H7 (cell line): Measurements from ENCODE around the gene LSAMP. TPM values are rescaled to one million over a fixed set of nuclear protein-coding genes. Genes with fewer than 3 reads are reported as not detected.

Experiments
- DNase-seq: peaks from one replicate; pipeline ENCODE4 v3.0.0; 2012
- H3K27me3 ChIP-seq: 2 replicates; pipeline ENCODE4 v1.6.0; 2011; ENCODE audit warnings: mild to moderate bottlenecking, low read length; ENCODE audit not compliant: control insufficient read depth, insufficient read depth
- H3K36me3 ChIP-seq: replicated peaks from 2 replicates; pipeline ENCODE4 v1.5.1; 2011; ENCODE audit warnings: low read length; ENCODE audit not compliant: control insufficient read depth, insufficient read depth
- H3K4me3 ChIP-seq: 2 replicates; pipeline ENCODE4 v1.5.1; 2011; ENCODE audit warnings: low read depth, mild to moderate bottlenecking, control low read depth, low read length, moderate library complexity; ENCODE audit not compliant: insufficient read depth
- total RNA-seq: library from RNA; depleted of rRNA; stranded (reverse); fragments of >200 nt; shearing (Covaris generic); gene quantifications from 2 replicates; pipeline ENCODE4 v1.2.3, GENCODE V29; 2014

The LSAMP gene
- total RNA-seq, 1 experiment from 2014 or later, result 2.6 TPM

DNA sequence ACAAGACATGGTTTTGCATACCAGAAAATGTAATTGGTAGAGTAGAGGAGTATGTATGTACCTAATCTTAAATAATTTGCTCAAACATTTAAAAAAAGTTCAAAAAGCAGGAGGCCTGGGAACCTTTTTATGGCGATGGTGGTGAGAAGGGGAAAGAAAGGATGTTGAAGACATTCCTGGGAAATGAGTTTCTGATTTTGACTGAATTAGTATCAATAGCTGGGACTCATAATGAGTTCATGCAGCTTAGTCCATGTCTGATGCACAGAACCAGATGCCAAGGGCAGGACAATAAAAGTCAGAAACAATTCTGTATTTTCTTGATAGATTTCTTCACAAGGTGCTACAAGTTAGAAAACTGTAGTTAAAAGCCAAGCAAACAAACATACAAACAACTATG lies 426.6 kb downstream of the LSAMP start:
- no peak for DNase-seq
- Histone ChIP-seq H3K27me3 (no peaks in the 10 kb centered on the region), H3K36me3 (no peaks in the 10 kb centered on the region), H3K4me3 (no peak overlapping the region)

DNA sequence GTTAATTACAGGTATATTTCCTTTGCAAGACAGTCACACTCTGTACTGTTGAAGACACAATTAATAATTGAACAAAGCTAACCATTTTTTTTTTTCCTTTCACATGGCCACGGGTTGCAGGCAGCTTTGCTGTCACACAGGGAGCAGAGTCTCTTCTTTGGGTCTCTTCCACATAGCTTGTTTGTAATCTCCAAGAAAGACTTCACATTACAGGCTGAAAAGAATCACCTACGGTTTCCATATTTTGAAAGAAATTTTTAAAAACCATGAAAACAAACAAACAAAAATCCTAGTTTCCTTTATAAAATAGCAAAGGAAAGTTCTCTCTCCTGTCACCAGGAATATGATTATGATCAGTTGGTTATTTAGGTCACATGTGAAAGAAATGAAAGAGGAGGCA lies 429.4 kb downstream of the LSAMP start:
- Histone ChIP-seq H3K4me3 (no peak overlapping the region), H3K36me3 (no peaks in the 10 kb centered on the region), H3K27me3 (no peaks in the 10 kb centered on the region)
- DNase-seq, result no peak

DNA sequence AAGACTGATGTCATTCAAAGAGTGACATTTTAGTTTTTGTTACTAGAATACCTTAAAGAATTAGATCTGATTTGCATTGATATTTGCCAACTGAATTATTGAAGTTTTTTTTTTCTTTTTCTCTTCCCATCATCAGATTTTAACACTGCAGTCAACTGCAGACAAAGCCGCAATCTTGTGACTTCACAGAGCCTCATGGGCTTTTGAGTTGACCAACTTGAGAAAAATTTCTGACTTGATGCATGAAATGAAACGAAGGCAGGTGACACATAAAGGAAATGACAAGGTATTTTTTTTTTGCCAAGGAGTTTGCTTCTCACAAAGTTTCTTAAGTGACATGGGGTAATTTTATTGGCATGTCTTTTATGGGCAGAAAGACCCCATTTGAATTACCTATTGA lies 438.3 kb downstream of the LSAMP start:
- Histone ChIP-seq H3K36me3 (no peaks in the 10 kb centered on the region), H3K27me3 (no peaks in the 10 kb centered on the region), H3K4me3 (no peak overlapping the region)
- no peak for DNase-seq

DNA sequence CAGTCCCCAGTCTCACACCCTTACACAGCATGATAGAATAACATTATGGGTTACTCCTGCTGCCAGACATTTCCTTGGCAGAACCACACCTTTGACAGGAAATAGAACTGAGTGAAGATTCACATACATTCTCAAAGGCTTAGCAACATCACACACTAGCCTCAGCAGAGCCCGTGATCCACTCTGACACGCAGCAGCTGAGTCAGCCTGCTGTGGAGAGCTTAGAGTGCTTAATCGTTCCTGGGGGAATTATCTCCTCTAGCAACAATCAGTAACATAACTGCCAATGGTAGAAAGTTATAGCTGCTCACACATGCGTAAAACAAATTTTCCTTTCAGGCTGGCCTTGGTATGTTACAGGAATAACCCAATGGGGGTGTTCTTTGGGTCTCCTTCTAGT lies 439.9 kb downstream of the LSAMP start:
- H3K4me3 ChIP-seq, result no peak overlapping the region
- no peaks in the 10 kb centered on the region for H3K36me3 ChIP-seq
- DNase-seq, result no peak
- no peaks in the 10 kb centered on the region for H3K27me3 ChIP-seq

DNA sequence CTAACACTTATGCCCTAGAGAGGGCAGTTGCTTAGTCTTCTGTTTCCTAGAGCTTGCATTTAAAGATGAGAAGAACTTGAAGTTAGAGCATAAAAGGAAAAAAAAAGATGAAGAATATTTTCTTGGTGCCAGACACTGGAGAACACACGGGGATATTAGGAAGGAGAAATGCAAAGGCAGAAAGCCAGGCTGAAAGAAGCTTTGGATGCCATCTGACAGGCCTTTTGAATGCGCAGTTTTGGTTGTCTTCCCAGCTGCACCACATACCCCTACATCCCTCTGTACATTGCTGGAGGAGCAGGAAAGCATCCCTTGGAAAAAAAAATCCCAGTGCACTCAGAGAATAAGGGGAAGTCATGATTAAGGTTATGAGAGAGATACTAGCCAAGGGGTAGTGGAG lies 443.1 kb downstream of the LSAMP start:
- H3K27me3 ChIP-seq, result no peaks in the 10 kb centered on the region
- H3K4me3 ChIP-seq, result no peak overlapping the region
- no peak for DNase-seq
- no peaks in the 10 kb centered on the region for H3K36me3 ChIP-seq

DNA sequence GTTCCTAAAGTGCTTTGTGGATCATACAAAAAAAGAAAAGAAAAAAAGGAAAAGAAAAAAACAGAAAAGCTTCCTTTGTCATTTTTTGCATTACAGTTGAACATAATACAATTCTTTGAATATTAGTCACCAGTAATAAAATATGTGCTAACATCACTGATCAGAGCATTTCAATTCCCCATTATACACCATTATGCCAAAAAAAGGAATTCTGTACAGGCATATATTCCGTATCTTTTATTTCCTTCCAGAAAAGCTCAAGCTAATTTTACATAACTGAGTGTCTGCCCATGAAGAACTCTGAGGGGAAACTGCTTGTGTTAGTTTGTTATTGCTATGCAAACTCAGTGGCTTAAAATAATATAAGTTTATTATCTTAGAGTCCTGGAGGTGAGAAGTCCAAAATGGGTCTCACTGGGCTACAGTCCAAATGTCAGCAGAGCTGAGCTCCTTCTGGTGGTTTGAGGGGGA lies 444.1 kb downstream of the LSAMP start:
- no peak for DNase-seq
- no peak overlapping the region for H3K4me3 ChIP-seq
- H3K27me3 ChIP-seq, result no peaks in the 10 kb centered on the region
- H3K36me3 ChIP-seq, result no peaks in the 10 kb centered on the region

DNA sequence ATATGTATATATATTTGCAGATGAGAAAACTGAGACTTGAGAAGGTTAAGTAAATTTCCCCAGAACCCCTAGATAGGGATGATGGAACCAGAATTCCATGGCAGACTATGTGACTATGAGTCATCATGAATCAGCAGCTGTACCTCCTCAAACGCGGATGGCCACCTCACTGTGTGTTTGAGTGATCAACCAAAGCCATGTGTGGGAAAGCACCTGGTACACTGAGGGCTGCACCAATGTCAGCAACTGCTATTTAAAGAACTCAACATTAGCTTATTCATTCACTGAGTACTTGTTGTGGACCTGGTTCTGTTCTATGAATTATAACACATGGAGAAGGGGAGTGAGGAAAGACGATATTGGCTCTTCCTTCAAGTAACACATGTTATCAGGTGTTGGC lies 445.0 kb downstream of the LSAMP start:
- Histone ChIP-seq H3K27me3 (no peaks in the 10 kb centered on the region), H3K4me3 (no peak overlapping the region)
- DNase-seq, result no peak

DNA sequence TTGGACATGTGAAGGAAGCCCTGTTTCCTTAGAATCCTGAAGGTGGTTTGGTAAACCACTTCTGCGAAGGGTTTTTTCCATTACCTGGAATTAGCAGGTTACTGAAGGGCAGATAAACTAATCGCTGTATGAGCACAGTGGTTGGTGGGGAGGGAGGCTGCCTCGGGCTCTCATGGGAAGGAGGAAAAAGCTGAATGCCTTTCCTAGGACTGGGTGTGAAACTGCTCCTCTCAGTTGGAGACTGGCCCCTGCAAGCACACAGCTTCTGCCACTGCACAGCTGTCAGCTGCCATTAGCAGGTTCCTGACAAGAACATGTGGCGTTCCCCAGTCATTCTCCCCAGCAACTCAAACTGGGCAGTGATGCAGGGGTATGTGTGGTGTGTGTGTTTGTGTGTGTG lies 445.7 kb downstream of the LSAMP start:
- DNase-seq, result no peak
- H3K36me3 ChIP-seq, result no peaks in the 10 kb centered on the region
- H3K27me3 ChIP-seq, result no peaks in the 10 kb centered on the region
- no peak overlapping the region for H3K4me3 ChIP-seq

More for the DNA sequence above, 445.0 kb downstream of the LSAMP start:
- no peaks in the 10 kb centered on the region for H3K36me3 ChIP-seq

DNA sequence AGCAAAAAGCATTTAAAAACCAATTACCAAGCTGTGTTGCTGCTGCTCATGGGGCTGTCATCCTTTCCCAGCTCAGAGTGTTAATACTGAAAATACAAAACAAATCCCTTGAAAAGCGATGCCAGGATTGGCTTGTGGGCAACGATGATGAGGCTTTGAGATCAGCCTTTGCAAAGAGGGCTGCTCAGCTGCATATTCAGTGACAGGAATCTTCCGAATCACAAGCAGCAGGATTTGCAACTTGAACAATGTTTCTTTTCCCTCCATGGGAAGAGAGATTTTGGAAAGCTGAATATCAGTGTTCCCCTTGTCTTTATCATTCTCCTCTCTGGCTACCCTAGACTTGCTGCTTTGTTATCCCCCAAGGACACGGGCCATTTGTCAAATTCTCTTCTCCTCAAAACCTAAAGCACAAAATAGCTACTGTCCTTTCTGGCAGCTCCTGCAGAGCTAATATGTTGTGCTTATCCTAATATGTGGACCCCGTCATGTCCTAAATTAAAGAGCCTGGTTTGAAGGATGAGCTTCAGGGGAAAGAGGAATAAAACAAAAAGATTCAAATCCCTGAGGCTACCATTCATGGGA lies 446.2 kb downstream of the LSAMP start:
- H3K36me3 ChIP-seq, result no peaks in the 10 kb centered on the region
- H3K27me3 ChIP-seq, result no peaks in the 10 kb centered on the region
- DNase-seq, result no peak
- no peak overlapping the region for H3K4me3 ChIP-seq

DNA sequence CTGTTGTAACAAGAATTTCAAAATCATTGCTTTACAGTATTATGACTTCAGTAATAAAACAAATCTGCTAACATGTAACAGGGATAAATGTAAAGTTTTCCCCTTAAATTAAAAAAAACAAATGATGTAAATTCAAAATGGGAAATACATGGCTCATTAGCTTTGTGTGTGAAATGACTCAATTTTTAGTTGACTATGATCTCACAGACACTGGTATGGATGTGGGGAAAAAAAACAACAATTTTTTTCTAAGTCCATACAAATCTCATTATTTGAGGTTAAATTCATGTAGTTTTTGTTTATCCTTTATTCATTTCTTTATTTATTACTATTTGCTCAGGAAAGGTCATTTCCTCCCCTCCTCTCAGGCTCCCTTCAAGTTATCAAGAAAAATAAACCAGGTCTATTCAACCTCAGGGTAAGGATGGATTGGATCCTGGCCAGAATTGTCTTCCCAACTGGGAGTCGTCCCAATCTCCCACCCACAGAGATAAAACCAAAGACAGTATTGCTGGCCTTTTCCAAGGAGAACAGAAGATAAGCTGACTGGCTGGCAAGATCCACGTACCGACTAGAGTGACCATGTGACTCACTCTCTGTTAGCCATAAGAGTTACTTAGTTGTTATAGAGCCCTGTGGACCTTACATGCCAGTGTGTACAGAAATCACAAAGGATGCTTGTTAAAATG lies 448.7 kb downstream of the LSAMP start:
- H3K27me3 ChIP-seq, result no peaks in the 10 kb centered on the region
- H3K36me3 ChIP-seq, result no peaks in the 10 kb centered on the region
- H3K4me3 ChIP-seq, result no peak overlapping the region
- DNase-seq, result no peak

DNA sequence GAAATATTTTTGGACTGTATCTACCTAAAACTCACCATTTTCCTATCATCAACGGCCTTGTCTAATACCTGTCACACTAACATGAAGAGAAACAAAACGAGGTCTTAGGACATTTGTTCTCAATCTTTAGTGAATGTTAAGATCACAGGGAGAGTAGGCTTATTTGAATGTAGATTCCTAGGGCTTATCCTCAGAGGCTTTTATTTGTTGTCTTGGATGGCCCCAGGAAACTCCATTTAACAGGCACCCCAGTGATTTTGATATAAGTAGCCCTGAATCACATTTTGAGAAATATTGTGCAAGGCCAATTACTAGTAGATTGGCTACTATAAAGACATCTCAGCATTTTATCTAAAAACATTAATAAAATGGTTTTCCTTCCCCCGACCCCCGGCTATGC lies 454.6 kb downstream of the LSAMP start:
- no peak for DNase-seq
- Histone ChIP-seq H3K36me3 (no peaks in the 10 kb centered on the region), H3K27me3 (no peaks in the 10 kb centered on the region)

DNA sequence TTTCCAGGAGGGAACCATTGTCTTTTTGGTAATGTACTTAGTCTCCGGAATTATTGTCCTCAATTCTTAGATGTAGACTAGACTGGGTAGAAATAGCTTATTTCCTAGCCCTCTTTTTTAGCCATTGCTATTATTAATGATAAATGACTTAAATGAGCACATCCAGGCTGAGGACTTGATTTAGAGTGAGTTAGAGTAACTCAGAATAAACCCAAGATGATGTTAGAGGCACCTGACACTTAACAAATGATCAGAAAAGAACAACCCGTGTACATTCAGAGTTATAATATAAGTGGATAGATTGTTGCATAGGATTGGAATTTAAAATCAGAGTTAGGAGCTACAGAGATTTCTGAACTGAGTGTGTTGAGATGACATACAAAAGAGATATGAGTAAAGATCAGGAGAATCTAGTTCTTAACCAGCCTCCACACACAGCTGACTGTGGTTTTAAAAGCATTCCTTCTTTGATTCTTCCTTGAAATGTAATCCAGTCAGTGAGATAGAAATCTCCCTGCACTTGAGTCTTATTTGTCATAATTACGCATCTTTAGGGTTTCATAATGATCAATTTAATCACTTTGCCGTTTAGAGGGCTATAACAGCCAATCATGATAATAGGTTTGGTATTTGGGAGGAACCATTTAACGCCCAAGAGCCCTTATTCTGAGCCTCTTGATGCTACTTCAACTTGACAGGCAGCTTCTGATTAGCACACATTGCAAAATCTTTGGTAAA lies 455.4 kb downstream of the LSAMP start:
- no peak for DNase-seq
- H3K4me3 ChIP-seq, result no peak overlapping the region

More for the DNA sequence above, 454.6 kb downstream of the LSAMP start:
- no peak overlapping the region for H3K4me3 ChIP-seq

DNA sequence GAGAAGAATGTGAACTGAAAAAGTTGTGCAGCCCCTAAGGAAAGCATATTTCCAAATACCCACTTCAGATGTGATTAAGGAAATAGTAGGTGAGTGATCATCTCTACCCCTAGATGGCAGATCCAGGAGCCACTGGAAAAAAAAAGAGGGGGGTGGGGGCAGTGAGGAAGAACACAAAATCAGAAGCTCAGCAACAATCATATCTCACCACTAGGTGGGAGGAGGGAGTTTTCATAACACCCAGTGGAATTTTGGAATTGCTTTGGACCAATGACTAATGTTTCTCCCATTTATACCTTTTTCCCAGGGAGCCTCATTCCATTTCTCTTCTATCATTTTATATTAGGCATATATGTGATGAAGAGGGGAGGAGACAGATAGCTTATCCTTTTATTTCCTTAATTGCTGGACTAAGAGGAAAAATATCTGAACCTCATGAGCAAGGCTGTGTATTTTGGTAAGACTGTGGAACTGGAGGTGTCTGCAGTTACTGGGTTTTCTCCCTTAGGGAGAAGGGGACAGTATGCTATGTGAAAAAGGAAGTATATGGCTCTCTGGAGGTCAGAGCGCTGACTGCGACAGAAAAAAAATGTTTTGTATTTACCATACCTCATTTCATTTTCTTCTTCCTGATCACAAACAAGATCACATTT lies 458.6 kb downstream of the LSAMP start:
- peak; percentile 22 for DNase-seq
- no peaks in the 10 kb centered on the region for H3K36me3 ChIP-seq
- no peaks in the 10 kb centered on the region for H3K27me3 ChIP-seq
- H3K4me3 ChIP-seq, result no peak overlapping the region

More for the DNA sequence above, 455.4 kb downstream of the LSAMP start:
- Histone ChIP-seq H3K36me3 (no peaks in the 10 kb centered on the region), H3K27me3 (no peaks in the 10 kb centered on the region)

DNA sequence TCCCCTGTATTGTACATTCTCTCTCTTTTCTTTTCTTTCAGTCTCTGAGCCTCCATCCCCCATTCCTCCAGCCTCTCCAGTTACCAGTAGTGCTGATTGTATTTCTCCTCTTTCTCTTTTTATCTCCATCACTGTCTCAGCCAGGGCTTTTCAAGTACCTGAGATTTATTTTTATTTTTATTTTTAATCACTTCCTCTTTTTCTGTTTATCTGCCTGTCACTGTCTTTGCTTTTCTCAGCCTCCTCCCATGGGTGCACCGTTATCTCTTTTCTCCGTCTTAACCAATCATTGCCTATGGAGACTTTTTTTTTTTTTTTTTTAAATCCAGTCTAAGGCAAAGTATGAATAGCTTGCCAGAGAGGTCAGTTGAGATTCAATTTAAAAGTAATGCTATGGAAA lies 462.7 kb downstream of the LSAMP start:
- H3K36me3 ChIP-seq, result no peaks in the 10 kb centered on the region
- DNase-seq, result no peak
- H3K27me3 ChIP-seq, result no peaks in the 10 kb centered on the region
- H3K4me3 ChIP-seq, result no peak overlapping the region

DNA sequence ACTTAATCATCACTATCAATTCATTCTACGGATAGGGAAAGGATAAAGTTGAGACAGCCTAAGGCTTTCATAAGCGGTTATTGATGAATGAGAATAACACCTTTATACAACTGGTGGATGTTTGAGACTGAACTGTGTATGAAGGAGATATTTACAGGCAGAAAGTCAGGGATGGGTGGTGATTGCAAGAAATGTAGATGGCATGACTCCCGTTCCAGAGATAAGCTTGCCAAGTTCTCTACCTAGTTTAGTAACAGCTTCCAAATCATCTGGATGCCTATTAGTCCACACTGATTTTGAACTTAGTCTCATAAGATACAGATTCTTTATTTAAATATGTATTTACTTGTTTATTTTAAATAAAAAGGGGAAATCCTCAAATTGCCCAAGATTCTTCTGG lies 463.2 kb downstream of the LSAMP start:
- Histone ChIP-seq H3K36me3 (no peaks in the 10 kb centered on the region), H3K27me3 (no peaks in the 10 kb centered on the region), H3K4me3 (no peak overlapping the region)
- DNase-seq, result no peak
